Astrocyte (in vitro differentiated cells and primary cell): ENCODE results near the gene RALA. TPM values are rescaled to one million over a fixed set of nuclear protein-coding genes. Genes with fewer than 3 reads are reported as not detected.

Source experiments
- DNase-seq: peaks from one replicate; pipeline ENCODE4 v3.0.0-alpha.2; 2010; ENCODE audit warnings: low read depth
- FAIRE-seq: peaks from 2 replicates; lab custom pipeline; 2011; peaks lifted over from hg19 to GRCh38; lab: Jason Lieb, UNC
- H2AFZ ChIP-seq: 2 replicates; pipeline ENCODE4 v1.6.0; 2012; ENCODE audit warnings: low read depth, low read length, inconsistent platforms
- H3K27ac ChIP-seq: 2 replicates; pipeline ENCODE4 v1.5.1; 2011; ENCODE audit warnings: low read depth, low read length, inconsistent platforms
- H3K27me3 ChIP-seq: 2 replicates; pipeline ENCODE4 v1.6.0; 2011; ENCODE audit warnings: low read length, inconsistent platforms; ENCODE audit not compliant: insufficient read depth
- H3K36me3 ChIP-seq: 2 replicates; pipeline ENCODE4 v1.5.1; 2011; ENCODE audit warnings: low read length, inconsistent platforms; ENCODE audit not compliant: insufficient read depth
- H3K4me1 ChIP-seq: 2 replicates; pipeline ENCODE4 v1.5.1; 2011; ENCODE audit warnings: low read length, inconsistent platforms; ENCODE audit not compliant: insufficient read depth
- H3K4me2 ChIP-seq: 2 replicates; pipeline ENCODE4 v1.6.0; 2012; ENCODE audit warnings: low read length, inconsistent platforms
- H3K4me3 ChIP-seq: 2 replicates; pipeline ENCODE4 v1.5.1; 2011; ENCODE audit warnings: low read depth, mild to moderate bottlenecking, low read length, inconsistent platforms; ENCODE audit not compliant: insufficient read depth
- H3K79me2 ChIP-seq: 2 replicates; pipeline ENCODE4 v1.6.0; 2012; ENCODE audit warnings: mild to moderate bottlenecking, low read length, inconsistent platforms; ENCODE audit not compliant: insufficient read depth
- H3K9ac ChIP-seq: 2 replicates; pipeline ENCODE4 v1.6.0; 2012; ENCODE audit warnings: mild to moderate bottlenecking, low read length, inconsistent platforms
- H3K9me3 ChIP-seq: 2 replicates; pipeline ENCODE4 v1.5.1; 2012; ENCODE audit warnings: low read depth, mild to moderate bottlenecking, low read length, inconsistent platforms; ENCODE audit not compliant: insufficient read depth
- H4K20me1 ChIP-seq: 2 replicates; pipeline ENCODE4 v1.6.0; 2012; ENCODE audit warnings: low read length, inconsistent platforms; ENCODE audit not compliant: insufficient read depth
- H3K27ac Mint-ChIP-seq: one replicate; pipeline ENCODE4 v1.8.0; 2021; ENCODE audit warnings: mild to moderate bottlenecking, mixed read lengths; ENCODE audit not compliant: unreplicated experiment
- H3K27me3 Mint-ChIP-seq: one replicate; pipeline ENCODE4 v1.8.0; 2021; ENCODE audit warnings: low read depth, mixed read lengths; ENCODE audit not compliant: unreplicated experiment
- H3K36me3 Mint-ChIP-seq: one replicate; pipeline ENCODE4 v1.8.0; 2021; ENCODE audit warnings: low read depth, mixed read lengths; ENCODE audit not compliant: unreplicated experiment
- H3K4me1 Mint-ChIP-seq: one replicate; pipeline ENCODE4 v1.8.0; 2021; ENCODE audit warnings: low read depth, mixed read lengths; ENCODE audit not compliant: unreplicated experiment
- H3K4me3 Mint-ChIP-seq: one replicate; pipeline ENCODE4 v1.8.0; 2021; ENCODE audit warnings: mild to moderate bottlenecking, moderate library complexity, mixed read lengths; ENCODE audit not compliant: unreplicated experiment
- H3K9me3 Mint-ChIP-seq: one replicate; pipeline ENCODE4 v1.8.0; 2021; ENCODE audit warnings: mild to moderate bottlenecking, mixed read lengths; ENCODE audit not compliant: unreplicated experiment
- CTCF ChIP-seq: IDR thresholded peaks from 2 replicates; pipeline ENCODE4 v1.5.1; 2011; ENCODE audit warnings: low read depth, mild to moderate bottlenecking, inconsistent platforms, low read length, moderate library complexity; ENCODE audit not compliant: insufficient read depth
- EZH2 ChIP-seq: IDR thresholded peaks from 2 replicates; pipeline ENCODE4 v1.6.1; 2012; ENCODE audit warnings: mild to moderate bottlenecking, low read length, inconsistent platforms; ENCODE audit not compliant: insufficient read depth
- total RNA-seq: library from RNA; stranded (reverse); gene quantifications from 2 replicates; pipeline ENCODE4 v1.2.1, GENCODE V29; 2021

RALA gene
- total RNA-seq, 1 donor from 2014 or later = 70.2 TPM

- Histone ChIP-seq H3K4me2 (no peak overlapping the region), H3K79me2 (no peaks in the 10 kb centered on the region), H4K20me1 (no peaks in the 10 kb centered on the region), H3K27ac (no peak overlapping the region), H2AFZ (no peak overlapping the region), H3K9me3 (no peaks in the 10 kb centered on the region), H3K36me3 (no peaks in the 10 kb centered on the region), H3K27me3 (no peaks in the 10 kb centered on the region), H3K4me3 (no peak overlapping the region), H3K4me1 (peaks cover 4% of the 10 kb centered on the region), H3K9ac (no peak overlapping the region)
- Mint-ChIP-seq H3K4me3 (peak overlapping the region; percentile 37), H3K27me3 (no peaks in the 10 kb centered on the region), H3K36me3 (no peaks in the 10 kb centered on the region), H3K27ac (no peak overlapping the region), H3K4me1 (peaks cover 23% of the 10 kb centered on the region), H3K9me3 (no peaks in the 10 kb centered on the region)
- FAIRE-seq (no peak), DNase-seq (no peak)
- no peak for TF ChIP-seq EZH2
- TF ChIP-seq CTCF = no peak
Measured at GRCh38 chr7:39583539-39583938, 39.8 kb upstream of the RALA start.

GRCh38 chr7:39587393-39587792 lies 36.0 kb upstream of the RALA start:
- Histone ChIP-seq H3K36me3 (no peaks in the 10 kb centered on the region), H3K9me3 (no peaks in the 10 kb centered on the region), H2AFZ (no peak overlapping the region), H3K79me2 (no peaks in the 10 kb centered on the region), H3K9ac (no peak overlapping the region), H3K4me2 (no peak overlapping the region), H3K27me3 (no peaks in the 10 kb centered on the region), H3K4me1 (peaks cover 17% of the 10 kb centered on the region), H4K20me1 (no peaks in the 10 kb centered on the region), H3K27ac (no peak overlapping the region), H3K4me3 (no peak overlapping the region)
- peak overlapping the region; percentile 83 for H3K27ac Mint-ChIP-seq
- no peak overlapping the region for H3K4me3 Mint-ChIP-seq
- H3K36me3 Mint-ChIP-seq = no peaks in the 10 kb centered on the region
- TF ChIP-seq CTCF = no peak
- TF ChIP-seq EZH2 = no peak
- DNase-seq (peak; percentile 30), FAIRE-seq (no peak)
- peaks cover 39% of the 10 kb centered on the region for H3K4me1 Mint-ChIP-seq
- no peaks in the 10 kb centered on the region for H3K27me3 Mint-ChIP-seq
- H3K9me3 Mint-ChIP-seq = peaks cover 3% of the 10 kb centered on the region

GRCh38 chr7:39588416-39588815 lies 35.0 kb upstream of the RALA start:
- H3K4me1 Mint-ChIP-seq = peaks cover 41% of the 10 kb centered on the region
- no peaks in the 10 kb centered on the region for H3K27me3 Mint-ChIP-seq
- Histone ChIP-seq H3K9me3 (no peaks in the 10 kb centered on the region), H3K4me2 (no peak overlapping the region), H3K36me3 (no peaks in the 10 kb centered on the region), H3K4me3 (no peak overlapping the region), H3K27ac (no peak overlapping the region), H4K20me1 (no peaks in the 10 kb centered on the region), H3K9ac (no peak overlapping the region), H3K79me2 (no peaks in the 10 kb centered on the region), H2AFZ (no peak overlapping the region), H3K4me1 (peaks cover 25% of the 10 kb centered on the region), H3K27me3 (no peaks in the 10 kb centered on the region)
- no peak overlapping the region for H3K27ac Mint-ChIP-seq
- peaks cover 3% of the 10 kb centered on the region for H3K9me3 Mint-ChIP-seq
- no peak for TF ChIP-seq EZH2
- H3K4me3 Mint-ChIP-seq = no peak overlapping the region
- no peaks in the 10 kb centered on the region for H3K36me3 Mint-ChIP-seq
- no peak for DNase-seq
- no peak for FAIRE-seq
